Spleen (tissue), 11 donors: ENCODE measurements around the gene OR10G8. TPM values are rescaled to one million over a fixed set of nuclear protein-coding genes. Genes with fewer than 3 reads are reported as not detected.

ENCODE experiments used
- DNase-seq: peaks from one replicate; pipeline ENCODE4 v3.0.0-alpha.2; 2020
- H3K27ac ChIP-seq, 8 donors: fragments of 200-600 bp; sonication (generic) in 7 of 8; 1 replicate in 4 of 8; 2 replicates in 4 of 8; pipeline versions ENCODE4 v1.5.0 to v1.8.0; 2016 to 2021; ENCODE audit warnings: inconsistent platforms in 4 of 8, mild to moderate bottlenecking in 4 of 8, moderate library complexity in 1 of 8
- H3K27me3 ChIP-seq, 7 donors: fragments of 200-600 bp; sonication (generic) in 6 of 7; replicated peaks in 1 of 7; 1 replicate in 4 of 7; 2 replicates in 3 of 7; pipeline versions ENCODE4 v1.5.0 to v1.8.0; 2016 to 2021; ENCODE audit warnings: inconsistent platforms in 3 of 7, mild to moderate bottlenecking in 1 of 7
- H3K36me3 ChIP-seq, 6 donors: fragments of 200-600 bp; sonication (generic) in 5 of 6; 1 replicate in 4 of 6; 2 replicates in 2 of 6; pipeline versions ENCODE4 v1.5.0 to v1.8.0; 2016 to 2021; ENCODE audit warnings: inconsistent platforms in 2 of 6
- H3K4me1 ChIP-seq, 6 donors: fragments of 200-600 bp; sonication (generic) in 5 of 6; 1 replicate in 3 of 6; 2 replicates in 3 of 6; pipeline versions ENCODE4 v1.5.0 to v1.8.0; 2016 to 2021; ENCODE audit warnings: inconsistent platforms in 3 of 6
- H3K4me3 ChIP-seq, 8 donors: fragments of 200-600 bp; sonication (generic) in 7 of 8; 1 replicate in 4 of 8; 2 replicates in 4 of 8; pipeline versions ENCODE4 v1.5.0 to v1.8.0; 2016 to 2021; ENCODE audit warnings: inconsistent platforms in 4 of 8, mild to moderate bottlenecking in 4 of 8, moderate library complexity in 2 of 8
- H3K9me3 ChIP-seq, 8 donors: fragments of 200-600 bp; sonication (generic) in 7 of 8; 1 replicate in 4 of 8; 2 replicates in 4 of 8; pipeline versions ENCODE4 v1.5.0 to v1.8.0; 2016 to 2021; ENCODE audit warnings: inconsistent platforms in 4 of 8
- POLR2A ChIP-seq, 3 donors: fragments of 450-650 bp; IDR thresholded peaks; one replicate each; pipeline ENCODE4 v1.5.1; 2017; ENCODE audit warnings: antibody characterized with exemption in 3 of 3, mild to moderate bottlenecking in 1 of 3
- POLR2AphosphoS5 ChIP-seq, 3 donors: sonication (generic); formaldehyde crosslinking; IDR thresholded peaks; one replicate each; pipeline ENCODE4 v1.5.1; 2017; ENCODE audit warnings: antibody characterized with exemption in 3 of 3
- WGBS, 5 donors: extraction: QIAGEN DNeasy Blood & Tissue Kit in 3 of 5; methylation state at CpG; one replicate each; pipeline versions ENCODE4 v1.1.5 to v1.1.7; 2013 to 2018; 5-methylcytosine and 5-hydroxymethylcytosine counted together
- intact Hi-C: fragments of 100-400 bp; cut with DNase I; formaldehyde crosslinking; loops from one replicate; pipeline ENCODE4 v1.15.0; 2023; ENCODE audit warnings: low total_unique reads
- polyA plus RNA-seq, 3 donors: library from polyadenylated mRNA; stranded (reverse); fragments of 200-250 nt; gene quantifications; one replicate each; pipeline ENCODE4 v1.2.1, GENCODE V29; 2013
- total RNA-seq, 7 donors: library from RNA; depleted of rRNA in 3 of 7; stranded (reverse); fragments of >200 nt in 3 of 7; fragmentation: NEBNext Ultra II Directional in 4 of 7; extraction: Animal tissue kit (Norgen Biotek cat#: 25700) in 4 of 7; gene quantifications; one replicate each; pipeline versions ENCODE4 v1.1.0 to v1.2.1, GENCODE V29; 2016 to 2021
- TF ChIP-seq, protein P1 (sequence below), 11 experiments: fragments of 200-600 bp in 7 of 11; fragments of 450-650 bp in 4 of 11; sonication (generic) in 4 of 11; IDR thresholded peaks in 8 of 11; conservative IDR thresholded peaks in 3 of 11; 1 replicate in 7 of 11; 2 replicates in 4 of 11; pipeline versions ENCODE4 v1.4.0 to v1.8.0; 2016 to 2021; ENCODE audit warnings: antibody characterized with exemption in 11 of 11, inconsistent platforms in 4 of 11, mild to moderate bottlenecking in 1 of 11
- donor health status: healthy with polysubstance abuse.
- donor health status: DM: no; HTN: no; CAD: no; lungs with moderate emphysema.
- donor health status: DM: no; HTN: no; CAD: no.
- donor health status: Bipolar disorder and iron deficiency.
- donor health status: healthy.
- donor health status: DM: no; HTN: no; CAD: no.
- donor health status: DM: yes; HTN: yes; CAD: no.

Gene OR10G8
- total and polyA plus RNA-seq, 10 donors, result not detected

DNA sequence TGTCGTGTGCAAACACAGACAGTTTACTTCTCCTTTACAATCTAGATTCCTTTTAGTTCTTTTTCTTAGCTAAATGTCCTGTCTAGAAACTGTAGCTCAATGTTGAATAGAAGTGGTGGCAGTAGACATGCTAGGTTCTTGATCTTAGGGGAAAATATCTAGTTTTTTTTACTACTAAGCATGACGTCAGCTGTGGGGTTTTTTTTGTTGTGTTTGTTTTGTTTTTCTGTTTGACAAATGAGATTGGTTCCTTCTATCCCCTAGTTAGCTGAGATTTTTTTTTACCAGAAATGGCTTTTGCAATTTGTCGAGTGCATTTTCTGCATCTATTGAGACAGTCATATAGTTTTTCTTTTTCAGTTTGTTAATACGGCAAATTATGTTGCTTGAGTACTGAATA lies 16.8 kb downstream of the OR10G8 start:
- intact Hi-C loops, result no loop called here
- H3K36me3 ChIP-seq, result no peaks in the 10 kb centered on the region
- no peaks in the 10 kb centered on the region for H3K4me1 ChIP-seq
- H3K27ac ChIP-seq, result no peak overlapping the region
- no peaks in the 10 kb centered on the region for H3K27me3 ChIP-seq
- no peak overlapping the region for H3K4me3 ChIP-seq
- no peak for DNase-seq
- H3K9me3 ChIP-seq, result no peaks in the 10 kb centered on the region
- WGBS, 5 donors, result 79 to 88% (median 80%) methylated on average over 4 of the region's 4 CpGs
- TF ChIP-seq, protein P1, sequence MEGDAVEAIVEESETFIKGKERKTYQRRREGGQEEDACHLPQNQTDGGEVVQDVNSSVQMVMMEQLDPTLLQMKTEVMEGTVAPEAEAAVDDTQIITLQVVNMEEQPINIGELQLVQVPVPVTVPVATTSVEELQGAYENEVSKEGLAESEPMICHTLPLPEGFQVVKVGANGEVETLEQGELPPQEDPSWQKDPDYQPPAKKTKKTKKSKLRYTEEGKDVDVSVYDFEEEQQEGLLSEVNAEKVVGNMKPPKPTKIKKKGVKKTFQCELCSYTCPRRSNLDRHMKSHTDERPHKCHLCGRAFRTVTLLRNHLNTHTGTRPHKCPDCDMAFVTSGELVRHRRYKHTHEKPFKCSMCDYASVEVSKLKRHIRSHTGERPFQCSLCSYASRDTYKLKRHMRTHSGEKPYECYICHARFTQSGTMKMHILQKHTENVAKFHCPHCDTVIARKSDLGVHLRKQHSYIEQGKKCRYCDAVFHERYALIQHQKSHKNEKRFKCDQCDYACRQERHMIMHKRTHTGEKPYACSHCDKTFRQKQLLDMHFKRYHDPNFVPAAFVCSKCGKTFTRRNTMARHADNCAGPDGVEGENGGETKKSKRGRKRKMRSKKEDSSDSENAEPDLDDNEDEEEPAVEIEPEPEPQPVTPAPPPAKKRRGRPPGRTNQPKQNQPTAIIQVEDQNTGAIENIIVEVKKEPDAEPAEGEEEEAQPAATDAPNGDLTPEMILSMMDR (IDR thresholded peaks at IDR 0.05 in 8 of 11, conservative IDR thresholded peaks at IDR 0.05 in 3 of 11), result no peak
- TF ChIP-seq POLR2AphosphoS5 (IDR thresholded peaks at IDR 0.05) (no peak), POLR2A (IDR thresholded peaks at IDR 0.05) (no peak)

DNA sequence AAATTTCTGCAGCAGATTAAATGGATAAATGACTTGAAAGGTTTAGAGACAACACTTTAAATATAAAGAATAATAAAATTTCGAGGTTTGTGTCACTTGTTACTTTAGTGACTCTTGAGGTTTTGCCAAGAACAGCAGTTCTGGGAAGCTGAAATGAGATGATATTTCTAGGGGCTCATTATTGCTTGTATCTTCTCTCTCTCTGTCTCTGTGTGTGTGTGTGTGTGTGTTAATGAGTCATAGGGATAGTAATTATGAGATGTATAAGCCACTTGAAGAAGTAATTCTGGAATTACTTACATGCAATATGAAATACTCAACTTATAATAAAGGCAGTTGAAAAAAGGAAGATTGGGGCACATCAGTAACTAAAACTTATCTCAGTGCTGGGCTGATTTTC lies 24.1 kb downstream of the OR10G8 start:
- 36 to 55% (median 44%) methylated on average over 1 of the region's 1 CpG for WGBS, 5 donors
- intact Hi-C loops, result no loop called here
- H3K9me3 ChIP-seq, result no peaks in the 10 kb centered on the region
- DNase-seq, result no peak
- no peaks in the 10 kb centered on the region for H3K27me3 ChIP-seq
- TF ChIP-seq POLR2A (IDR thresholded peaks at IDR 0.05), result no peak
- TF ChIP-seq, protein P1 (IDR thresholded peaks at IDR 0.05 in 8 of 11, conservative IDR thresholded peaks at IDR 0.05 in 3 of 11), result no peak
- H3K27ac ChIP-seq, result no peak overlapping the region
- H3K4me1 ChIP-seq, result no peaks in the 10 kb centered on the region
- no peaks in the 10 kb centered on the region for H3K36me3 ChIP-seq
- no peak overlapping the region for H3K4me3 ChIP-seq

DNA sequence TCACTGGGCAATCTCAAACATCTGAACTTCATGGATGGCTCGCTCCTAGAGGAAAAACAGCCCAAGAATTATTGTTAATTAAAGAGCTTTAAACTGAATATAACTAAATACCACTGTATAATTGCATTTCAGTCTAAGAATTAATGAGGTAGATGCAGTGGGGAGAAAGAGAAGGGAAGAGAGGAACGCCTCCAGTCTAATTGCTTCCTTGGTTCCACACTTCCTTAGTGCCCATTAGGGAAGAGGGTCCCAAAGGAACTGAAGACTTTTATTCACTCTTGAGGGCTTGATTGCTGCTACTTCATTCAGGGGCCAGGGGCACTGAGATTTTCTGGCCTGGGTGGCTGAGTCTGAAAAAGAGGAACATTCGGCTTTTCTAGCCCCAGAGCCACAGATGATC lies 26.4 kb downstream of the OR10G8 start:
- H3K9me3 ChIP-seq, result no peaks in the 10 kb centered on the region
- DNase-seq, result no peak
- TF ChIP-seq POLR2AphosphoS5 (IDR thresholded peaks at IDR 0.05) (no peak), POLR2A (IDR thresholded peaks at IDR 0.05) (no peak)
- TF ChIP-seq, protein P1 (IDR thresholded peaks at IDR 0.05 in 8 of 11, conservative IDR thresholded peaks at IDR 0.05 in 3 of 11), result no peak
- H3K36me3 ChIP-seq, result no peaks in the 10 kb centered on the region
- whole genome bisulfite sequencing, 5 donors, result 70 to 94% (median 84%) methylated on average over 3 of the region's 3 CpGs
- no peak overlapping the region for H3K4me3 ChIP-seq
- H3K4me1 ChIP-seq, result no peaks in the 10 kb centered on the region
- no peaks in the 10 kb centered on the region for H3K27me3 ChIP-seq
- intact Hi-C loops, result no loop called here
- no peak overlapping the region for H3K27ac ChIP-seq

DNA sequence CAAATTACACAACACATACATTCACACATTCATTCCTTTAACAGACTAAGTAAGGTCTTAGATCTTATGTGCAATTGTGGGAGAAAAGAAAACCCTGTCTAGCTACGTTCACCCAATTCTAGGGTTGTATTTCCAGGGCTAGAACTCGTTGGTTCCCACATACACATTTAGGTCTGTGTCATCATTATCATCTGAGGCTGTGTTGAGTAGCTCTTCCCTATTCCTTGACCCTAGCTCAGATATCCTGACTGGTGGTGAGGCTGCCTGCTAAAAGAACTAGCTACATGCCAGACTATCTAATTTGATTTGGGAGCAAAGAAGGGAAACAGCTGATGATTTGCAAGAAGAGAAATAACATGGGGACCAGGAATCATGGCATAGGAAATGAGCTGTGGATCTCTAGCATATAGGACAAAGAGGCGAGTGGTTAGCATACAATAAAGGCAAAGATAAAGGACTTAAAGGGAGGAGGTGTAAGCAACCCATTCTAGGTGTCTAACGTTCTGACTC lies 42.1 kb downstream of the OR10G8 start:
- peaks cover 0 to 40% (median 0%) of the 10 kb centered on the region in 7 donors for H3K27me3 ChIP-seq
- peaks cover 0 to 30% (median 20%) of the 10 kb centered on the region in 6 donors for H3K4me1 ChIP-seq
- WGBS, 5 donors, result 51 to 70% (median 57%) methylated on average over 4 of the region's 4 CpGs
- DNase-seq, result no peak
- no peak for TF ChIP-seq POLR2A (IDR thresholded peaks at IDR 0.05)
- TF ChIP-seq, protein P1 (IDR thresholded peaks at IDR 0.05 in 8 of 11, conservative IDR thresholded peaks at IDR 0.05 in 3 of 11), result no peak
- TF ChIP-seq POLR2AphosphoS5 (IDR thresholded peaks at IDR 0.05), result no peak
- H3K27ac ChIP-seq, result no peak overlapping the region
- no peak overlapping the region for H3K4me3 ChIP-seq
- intact Hi-C loops, result no loop called here
- no peaks in the 10 kb centered on the region for H3K36me3 ChIP-seq
- no peaks in the 10 kb centered on the region for H3K9me3 ChIP-seq
